Effector CD8-positive, alpha-beta T cell (primary cell): ENCODE results near the gene LRP1-AS.
A peak's percentile ranks its signal among the peaks of the same experiment; 100 is the strongest.

Experiments
- DNase-seq: peaks from one replicate; lab custom pipeline; 2025; lab: John Stamatoyannopoulos, UW

LRP1-AS gene

DNA sequence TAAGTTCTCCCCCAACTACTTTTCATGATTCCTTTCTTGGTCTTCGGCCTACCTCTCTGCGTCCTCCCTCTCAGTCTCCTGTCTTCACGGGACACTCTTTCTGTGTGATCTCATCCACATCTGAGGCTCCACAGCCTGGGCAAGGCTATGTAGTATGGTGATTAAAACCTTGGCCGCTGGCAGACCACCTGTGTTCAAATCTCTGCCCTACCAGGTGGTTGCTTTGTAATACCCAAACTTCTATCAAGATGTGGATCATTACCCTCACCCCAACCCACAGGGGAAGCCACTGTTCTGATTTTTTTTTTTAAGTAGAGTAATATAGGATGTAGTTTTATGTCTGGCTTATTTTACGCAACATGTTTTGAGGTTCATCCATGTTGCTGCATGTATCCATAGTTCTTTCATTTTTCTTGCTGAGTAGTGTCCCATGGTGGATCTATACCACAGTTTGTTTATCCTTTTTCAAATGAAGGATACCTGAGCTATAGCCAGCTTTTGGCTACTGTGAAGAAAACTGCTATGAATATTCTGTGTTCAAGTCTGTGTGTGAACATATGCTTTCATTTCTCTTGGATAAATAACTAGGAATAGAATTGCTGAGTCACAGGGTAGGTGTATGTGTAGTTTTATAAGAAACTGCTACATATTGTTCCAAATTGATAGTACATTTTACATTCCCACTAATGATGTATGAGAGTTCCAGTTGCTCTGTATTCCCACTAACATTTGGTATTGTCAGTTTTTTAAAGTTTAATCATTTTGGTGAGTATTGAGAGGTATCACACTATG lies 27.9 kb downstream of the LRP1-AS start:
- no peak for DNase-seq

DNA sequence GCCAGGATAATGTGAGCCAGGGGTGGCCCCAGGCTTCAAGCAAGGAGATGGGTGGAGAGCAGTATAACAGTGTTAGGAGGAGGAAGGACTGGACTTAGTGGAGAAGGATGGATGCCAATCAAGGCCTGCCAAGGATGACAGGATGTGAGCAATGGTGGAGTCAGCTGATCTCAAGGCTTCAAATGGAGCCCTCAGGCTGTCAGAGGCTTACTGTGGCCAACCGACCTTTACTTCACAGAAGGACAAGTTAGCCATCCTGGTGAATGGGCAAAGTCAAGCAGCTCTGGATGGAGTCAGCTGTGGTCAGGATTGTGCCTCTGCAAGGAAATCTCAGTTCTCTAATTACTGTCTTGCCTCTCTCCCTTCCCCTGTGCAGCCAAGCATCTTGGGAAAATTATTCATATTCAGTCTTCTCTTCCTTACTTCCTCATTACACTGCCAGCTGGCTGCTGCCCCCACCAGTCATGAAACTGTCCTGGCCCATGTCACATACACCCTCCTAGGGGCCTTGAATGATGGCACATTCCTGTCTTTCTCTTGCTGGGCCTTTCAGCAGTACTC lies 28.6 kb downstream of the LRP1-AS start:
- DNase-seq: no peak

DNA sequence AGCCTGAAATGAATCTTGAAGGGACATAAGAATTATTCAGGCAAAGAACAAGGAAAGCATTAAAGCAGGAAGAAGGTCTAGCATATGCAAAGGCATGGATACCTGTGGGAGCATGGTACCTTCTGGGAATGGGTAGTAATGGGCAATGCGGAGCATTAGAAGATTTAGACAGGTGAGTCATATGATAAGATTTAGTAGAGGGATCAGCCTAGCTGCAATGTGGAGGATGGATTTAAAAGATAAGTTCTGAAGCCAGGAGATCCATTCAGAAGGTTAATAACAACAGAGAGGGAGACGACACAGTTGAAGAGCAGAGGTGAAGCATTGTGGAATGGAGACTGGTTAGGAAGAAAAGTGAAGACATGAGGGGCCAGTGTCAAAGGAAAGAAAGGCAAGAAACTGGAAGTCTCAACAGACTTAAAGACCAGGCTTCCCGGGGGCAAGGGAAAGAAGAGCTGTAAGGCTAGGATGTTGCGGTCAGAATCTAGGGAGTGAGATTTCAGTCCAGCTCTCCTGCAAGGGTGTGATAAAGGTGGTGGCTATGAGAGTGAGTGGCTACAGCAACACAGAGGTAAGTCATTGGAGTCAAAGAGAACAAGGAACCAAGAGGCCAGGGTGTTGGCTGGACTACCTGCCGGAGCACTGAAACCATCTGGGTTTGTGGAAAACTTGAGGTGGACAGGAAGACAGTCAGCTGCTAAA lies 30.7 kb downstream of the LRP1-AS start:
- DNase-seq: no peak

DNA sequence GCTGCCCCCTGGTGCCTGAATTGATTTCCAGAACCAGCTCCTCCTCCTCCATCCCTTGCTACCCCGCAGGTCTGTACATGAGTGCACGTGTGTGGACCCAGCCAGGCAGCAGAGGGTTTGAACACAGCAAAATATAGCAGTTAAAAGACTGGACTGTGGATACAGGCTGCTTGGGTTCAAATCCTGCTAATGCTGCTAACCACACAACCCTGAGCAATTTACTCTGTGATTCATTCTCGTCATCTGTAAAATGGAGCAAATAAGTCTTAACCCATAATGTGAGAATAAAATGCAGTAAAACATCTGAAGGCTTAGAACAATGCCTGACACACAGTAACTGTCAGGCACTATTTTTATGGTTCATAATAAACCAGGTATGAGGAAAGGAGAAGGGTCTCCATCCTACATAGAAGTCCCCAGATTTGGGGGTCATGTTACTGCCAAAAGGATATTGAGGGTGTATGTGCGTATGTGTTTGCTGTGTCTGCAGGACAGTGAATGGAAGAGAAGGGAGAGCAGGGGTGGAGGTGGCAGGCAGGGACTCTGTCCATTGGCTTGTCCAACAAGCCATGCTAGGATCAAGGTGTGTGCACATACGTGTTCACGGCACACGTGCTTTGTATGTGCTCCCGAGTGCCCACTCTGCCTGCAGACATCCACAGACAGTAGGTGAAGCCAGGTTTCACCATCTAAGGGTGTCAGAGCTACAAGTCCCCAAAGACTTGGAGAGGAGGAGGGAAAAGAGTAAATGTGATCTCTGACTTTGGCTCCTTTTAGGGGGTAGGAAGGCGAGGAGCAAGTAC lies 34.7 kb downstream of the LRP1-AS start:
- no peak for DNase-seq

DNA sequence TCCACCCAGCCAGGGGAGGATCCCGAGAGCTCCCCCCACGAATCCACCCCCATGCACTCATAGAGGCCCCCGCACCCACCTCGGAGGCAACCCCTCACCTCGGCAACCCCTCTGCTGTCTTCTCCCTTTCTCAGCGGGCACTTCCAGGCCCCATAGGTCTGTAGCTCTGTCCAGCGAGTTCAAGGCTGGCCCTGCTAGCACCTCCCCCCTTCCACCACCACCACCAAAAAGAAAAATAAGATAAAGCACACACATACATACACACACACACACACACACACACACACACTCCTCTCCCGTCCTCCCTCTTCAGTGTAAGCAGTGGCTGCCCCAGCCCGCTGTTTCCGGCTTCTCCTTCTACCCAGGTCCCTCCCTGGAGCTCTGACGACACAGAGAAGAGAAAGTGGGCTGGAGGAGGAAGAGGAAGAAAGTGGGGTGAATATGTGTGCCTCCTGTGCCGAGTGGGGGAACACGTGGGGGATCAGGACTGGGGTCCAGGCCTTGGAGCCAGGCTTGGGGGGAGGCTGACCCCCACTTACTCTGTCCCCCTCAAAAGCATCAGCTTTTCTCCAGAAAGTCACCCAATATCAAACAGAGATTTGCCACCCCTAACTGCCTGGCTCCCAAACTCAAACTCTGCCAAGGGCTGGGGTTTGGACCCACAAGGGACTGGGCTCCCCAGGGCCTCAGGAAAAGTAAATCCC lies 36.2 kb downstream of the LRP1-AS start, which contains the start of gene STAT6:
Gene STAT6 (minus strand): TSS at position 332 of the 704 bp plus-strand sequence. CDS start 3,084 bp downstream, outside the sequence.
- peak; percentile 70 for DNase-seq

DNA sequence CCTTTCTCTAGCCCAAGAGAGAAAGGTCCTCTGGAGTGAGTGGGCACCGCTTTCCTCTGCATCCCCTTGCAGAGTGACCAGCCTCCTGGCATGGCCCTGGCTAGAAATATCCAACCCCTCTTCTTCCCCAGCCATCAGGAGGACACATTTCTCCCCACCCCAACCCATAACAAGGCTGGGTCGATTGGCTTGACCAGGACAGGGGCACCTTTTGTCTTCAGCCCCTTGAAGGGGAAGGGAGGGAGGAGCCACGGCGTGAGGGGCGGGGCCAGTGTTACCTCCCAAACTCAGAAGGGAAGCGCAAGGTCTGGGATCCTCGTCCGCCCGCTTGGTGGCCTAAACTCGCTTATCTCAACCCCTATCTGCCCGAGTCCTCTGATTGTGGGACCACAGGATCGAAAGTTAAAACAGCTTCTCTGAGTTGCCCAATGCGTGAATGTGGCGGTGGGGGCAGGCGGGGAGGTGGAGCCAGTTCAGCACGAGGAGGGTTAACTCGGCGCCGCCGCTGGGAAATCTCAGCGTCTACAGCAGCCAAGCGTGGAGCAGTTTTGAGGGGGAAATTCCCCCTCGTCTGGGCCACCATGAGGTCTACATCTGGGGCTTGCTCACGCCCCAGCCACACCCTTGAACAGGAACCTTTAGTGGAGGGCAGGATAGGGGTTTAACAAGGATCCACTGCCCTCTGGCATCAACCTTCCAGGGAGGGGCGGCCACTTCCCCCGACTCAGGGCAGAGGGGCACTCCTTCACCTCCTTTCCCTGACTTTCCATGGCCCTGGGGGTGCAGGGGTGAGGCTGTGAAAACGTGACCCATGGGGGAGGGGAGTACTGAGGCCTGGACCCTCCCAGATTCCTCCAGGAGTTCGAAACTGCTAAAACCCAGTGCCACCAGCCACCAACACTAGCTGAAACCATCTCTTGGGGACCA lies 37.1 kb downstream of the LRP1-AS start:
- peak; percentile 66 for DNase-seq

DNA sequence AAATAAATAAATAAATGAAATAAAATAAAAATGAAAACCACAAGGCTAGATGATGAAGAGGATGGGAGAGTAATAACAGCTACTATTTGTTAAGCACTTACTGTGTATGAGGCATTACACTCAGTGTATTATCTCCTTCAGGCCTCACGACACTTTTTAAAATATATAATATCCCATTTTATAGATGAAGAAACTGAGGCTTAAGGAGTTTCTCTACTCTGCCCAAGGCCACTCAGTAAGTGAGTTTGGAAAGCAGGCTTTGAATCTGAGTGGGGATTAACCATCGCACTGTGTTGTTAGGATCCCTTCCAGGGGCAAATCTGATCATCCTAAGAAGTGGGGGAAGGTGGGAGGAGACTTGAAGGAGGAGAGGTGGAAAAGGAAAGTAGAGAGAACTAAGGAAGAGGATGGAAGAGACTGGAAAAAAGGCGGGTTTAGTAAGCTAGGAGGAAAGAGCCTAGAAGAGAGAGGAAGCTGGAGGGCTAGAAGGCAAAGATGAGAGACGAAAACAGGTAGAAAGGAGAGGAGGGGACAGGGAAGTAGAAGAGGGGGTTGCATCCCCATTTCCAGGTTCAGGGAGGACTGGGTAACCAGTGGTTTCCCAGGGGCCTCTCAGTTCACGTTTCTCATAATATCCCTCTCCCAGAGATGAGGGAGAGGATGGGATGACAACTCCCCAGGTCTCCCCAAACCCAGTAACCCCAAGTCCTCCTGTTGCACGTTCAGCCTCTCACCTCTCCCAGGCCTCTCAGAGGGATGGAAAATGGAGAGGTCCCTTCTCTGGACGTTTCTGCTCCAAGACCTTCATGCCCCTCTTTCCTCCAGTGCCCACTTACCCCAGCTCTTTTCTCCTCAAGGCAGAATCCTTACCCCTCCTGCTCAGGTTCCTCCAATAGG lies 38.0 kb downstream of the LRP1-AS start:
- no peak for DNase-seq

DNA sequence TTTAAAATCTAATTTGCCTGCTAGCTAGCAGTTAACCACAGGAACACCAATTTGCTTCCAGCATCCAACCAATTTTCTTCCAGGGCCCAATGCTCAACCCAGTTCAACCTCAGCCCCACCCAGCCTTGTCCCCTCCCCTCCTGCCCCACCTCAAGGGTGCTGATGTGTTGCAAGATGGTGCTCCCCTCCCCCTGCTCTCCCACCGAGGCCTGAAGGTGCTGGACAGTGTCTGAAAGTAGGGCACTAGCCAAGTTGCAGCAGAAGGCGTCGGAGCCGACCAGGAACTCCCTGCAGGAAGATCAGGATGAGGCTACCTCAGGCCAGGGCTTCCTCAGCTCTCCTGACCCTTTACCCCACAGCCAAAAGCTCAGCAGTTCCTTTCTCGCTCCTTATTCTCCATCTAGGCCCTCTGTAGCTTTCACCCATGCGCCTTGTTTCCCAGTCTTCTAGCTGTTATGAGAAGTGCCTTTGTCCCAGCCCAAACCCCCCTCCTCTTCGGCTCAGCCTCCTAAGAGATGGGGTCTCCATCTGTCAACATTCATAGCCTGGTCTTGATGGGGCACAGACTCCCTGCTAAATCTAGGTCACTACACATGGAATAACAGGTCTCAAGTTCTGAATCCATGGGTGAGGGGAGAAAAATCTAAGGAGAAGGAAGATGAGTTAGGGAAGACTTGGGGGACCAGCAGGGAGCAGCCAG lies 39.8 kb downstream of the LRP1-AS start:
- DNase-seq: no peak

DNA sequence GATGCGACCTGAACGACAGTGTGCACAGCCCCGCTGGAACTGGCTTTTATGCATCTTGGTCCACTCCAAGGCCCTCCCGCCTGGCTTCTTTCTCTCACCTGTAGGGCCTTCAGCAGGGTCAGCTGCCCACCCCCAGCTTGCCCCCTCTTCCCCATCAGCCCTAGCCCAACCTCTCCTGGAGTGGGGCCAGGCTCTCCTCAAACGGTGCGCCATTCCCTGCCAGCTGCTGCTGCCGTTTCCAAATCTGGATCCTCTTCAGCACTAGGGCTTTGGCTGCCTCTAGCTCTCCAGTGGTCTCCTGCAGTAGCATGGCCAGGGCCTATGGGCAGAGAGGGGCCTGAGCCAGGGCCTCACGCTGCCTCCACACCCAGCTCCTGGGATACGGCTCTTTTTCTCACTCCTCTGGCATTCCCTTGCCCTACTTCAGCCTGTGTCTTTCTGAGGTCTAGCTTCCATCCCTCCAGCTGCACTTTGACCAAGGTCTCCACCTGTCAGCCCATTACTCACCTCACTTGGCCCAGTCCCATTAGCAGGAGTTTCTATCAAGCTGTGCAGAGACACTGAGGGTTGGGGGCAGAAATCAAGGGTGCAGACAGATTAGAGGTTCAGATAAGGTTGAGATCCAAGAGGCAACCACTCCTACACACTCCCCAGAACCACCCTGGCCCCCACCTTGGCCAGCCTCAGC lies 41.3 kb downstream of the LRP1-AS start:
- DNase-seq: no peak

DNA sequence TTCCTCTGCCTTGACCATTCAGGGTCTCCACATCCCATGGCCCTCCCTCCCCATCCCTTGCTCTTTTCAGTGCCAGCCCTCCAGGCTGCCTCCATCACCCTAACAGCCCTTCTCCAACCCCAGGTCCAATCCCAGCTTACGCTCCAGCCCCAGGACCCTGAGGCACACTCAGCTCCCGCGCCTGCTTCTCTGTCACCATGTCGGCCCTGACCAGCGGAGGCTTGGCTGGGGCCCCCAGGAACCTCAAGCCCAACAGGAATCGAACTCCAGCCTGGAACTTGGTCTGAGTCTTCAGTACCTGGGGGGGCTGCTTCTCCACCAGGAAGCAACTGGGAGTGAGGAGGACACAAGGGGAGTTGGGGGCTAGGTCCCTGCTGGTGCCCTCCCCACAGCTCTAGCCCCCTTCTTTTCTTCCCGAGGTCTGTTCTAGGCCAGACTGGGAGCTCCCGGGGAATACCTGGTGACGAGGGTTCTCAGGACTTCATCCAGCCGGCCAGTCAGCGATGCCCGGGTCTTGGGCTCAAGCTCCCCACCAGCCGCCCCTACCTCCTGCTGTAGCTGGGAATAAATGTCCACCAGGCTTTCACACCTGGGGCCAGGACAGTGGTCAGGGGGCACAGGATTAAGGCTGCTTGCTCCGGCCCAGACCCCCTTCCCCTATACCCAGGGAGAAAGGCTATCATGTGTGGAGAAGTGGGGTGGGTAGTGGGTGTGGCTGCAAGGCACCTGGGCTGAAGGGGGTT lies 42.2 kb downstream of the LRP1-AS start:
- DNase-seq: no peak

DNA sequence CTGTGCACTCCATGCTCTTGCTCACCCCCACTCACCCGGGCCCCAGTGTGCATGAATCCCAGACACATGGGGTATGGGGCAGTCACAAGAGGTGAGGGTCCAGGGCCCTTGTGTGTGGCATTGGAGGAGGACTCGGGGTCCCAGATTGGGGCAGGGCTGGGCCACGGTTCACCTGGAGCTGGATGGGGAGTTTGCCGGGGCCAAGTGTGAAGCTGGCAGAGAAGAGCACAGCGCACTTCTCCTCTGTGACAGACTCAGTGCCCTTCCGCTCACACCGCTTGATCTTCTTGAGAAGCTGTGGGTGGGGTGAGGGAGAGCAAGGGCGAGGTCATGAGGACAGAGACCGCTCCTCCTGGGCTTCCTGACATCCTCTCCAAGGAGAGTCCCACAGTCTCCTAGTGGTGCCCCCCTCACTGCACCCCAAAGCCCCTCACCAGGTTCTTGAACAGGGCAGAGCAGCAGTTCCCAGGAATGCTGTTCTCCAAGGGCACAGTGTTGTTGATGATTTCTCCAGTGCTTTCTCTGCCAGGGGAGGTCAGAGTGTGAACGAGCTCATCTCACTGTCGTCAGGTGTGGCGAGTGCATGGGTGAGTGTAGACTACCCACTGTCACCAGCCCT lies 43.0 kb downstream of the LRP1-AS start:
- DNase-seq: no peak

DNA sequence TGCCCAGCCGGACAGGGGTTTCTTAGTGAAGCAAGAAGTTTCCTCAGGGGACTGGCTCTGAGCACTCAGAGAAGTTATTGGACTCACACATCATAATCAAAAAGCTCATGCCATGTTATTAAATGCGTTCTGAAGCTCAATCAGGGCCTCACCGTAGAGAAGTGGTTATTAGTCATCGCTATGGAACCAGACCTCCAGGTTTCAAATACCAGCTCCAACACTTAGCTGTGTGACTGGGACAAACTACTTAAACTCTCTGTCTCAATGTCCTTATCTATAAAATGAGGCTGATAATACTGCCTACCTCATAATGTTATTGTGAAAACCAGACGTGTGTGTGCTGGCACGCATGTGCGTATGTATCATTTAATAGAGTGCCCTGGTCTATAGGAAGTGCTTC lies 43.6 kb downstream of the LRP1-AS start:
- no peak for DNase-seq

DNA sequence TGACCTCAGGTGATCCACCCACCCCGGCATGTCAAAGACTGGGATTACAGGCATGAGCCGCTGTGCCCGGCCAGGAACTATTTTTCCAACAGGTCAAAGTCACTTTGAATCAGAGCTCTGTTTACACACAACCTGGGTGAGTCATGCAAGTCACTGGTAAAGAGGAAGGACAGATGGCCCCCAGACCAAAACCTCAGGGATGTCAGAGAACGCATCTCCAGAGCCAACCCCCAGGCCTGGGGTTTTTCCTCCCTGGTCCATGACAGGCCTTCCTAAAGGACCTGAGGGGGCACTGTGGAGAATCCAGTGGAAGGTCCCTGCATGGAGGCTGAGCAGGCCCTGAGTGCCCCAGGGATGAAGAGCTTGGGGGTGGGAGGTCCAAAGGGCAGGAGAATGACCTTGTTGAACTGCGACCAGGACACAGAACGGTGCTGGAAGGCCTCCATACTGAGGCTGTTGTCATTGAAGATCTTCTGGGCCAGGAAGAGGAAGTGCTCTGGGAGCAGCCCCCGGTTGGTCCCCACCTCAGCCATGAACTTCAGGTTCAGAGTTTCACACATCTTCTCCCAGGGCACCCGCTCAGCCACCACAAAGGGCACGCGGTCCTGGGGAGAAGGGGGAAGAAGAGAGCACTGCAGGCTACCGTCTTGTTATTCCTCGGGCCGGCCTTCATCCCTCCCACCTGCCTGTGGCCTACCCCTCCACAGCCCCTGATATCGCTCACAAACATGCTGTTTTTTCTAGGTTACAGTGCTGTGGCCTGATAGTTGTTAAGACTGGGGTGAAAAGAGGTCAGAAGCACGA lies 45.3 kb downstream of the LRP1-AS start:
- no peak for DNase-seq

DNA sequence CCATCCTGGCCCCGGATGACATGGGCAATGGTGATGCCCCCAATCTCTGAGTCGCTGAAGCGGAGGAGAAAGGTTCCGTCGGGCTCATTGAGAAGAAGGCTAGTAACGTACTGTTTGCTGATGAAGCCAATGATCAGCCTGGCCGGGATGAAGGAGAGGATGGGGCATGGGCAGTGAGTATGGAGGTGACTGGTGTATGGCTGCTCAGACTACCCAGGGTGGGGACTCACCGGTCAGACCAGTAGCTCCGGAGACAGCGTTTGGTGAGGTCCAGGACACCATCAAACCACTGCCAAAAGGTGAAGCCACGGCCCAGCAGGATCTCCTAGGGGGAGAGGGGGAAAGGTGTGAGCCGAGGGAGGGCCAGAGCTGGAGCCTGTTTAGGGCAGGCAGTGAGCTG lies 47.7 kb downstream of the LRP1-AS start:
- DNase-seq: no peak

DNA sequence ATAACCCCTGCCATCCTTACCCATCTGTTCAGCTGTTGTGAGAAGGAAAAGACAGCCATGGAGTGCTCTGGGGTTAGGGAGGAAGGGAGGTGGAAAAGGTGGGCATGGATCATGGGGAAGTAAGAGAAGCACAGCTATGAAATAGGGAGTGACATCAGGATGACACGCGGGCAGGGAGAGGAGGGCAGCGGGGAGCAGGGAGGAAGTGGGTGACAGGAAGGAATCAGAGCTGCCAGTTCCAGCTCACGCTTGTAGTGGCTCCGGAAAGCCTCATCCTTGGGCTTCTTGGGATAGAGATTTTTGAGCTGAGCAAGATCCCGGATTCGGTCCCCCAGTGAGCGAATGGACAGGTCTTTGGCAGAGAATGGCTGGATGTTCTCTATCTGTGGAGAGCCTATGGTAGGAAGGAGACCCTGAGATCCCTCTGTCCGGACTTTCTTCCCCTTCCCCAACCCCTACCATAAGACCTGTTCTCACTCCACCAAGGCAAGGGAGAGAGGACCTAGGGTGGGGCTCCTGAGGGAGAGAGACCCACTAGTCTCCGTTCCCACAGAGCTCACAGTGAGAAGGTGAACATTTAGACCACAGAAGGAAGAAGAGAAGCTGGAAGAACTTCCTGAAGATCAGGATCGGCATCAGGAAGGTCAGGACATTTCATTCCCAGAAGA lies 48.2 kb downstream of the LRP1-AS start:
- no peak for DNase-seq

DNA sequence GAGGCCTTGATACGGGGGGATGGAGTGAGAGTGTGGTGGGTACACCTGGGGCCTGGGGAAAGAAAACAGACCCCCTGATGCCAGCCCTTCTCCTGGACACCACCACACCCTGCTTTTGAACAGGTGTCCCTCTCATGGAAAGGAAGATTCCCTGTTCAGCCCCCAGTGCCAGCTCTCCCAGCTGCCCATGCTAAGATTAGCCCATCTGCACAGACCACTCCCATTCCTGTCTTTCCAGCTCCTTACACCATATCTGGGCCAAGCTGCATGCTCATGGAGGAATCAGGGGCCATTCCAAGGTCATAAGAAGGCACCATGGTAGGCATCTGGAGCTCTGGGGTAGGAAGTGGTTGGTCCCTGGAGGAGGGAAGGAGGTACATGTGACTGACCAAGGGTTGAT lies 48.9 kb downstream of the LRP1-AS start:
- no peak for DNase-seq
